HG03469 (cell line): ENCODE measurements around the gene AIFM1.

ENCODE experiments used
- ATAC-seq: cut with Tn5 transposase; IDR thresholded peaks from one replicate; pipeline ENCODE4 v1.9.1; 2021; ENCODE audit warnings: mild to moderate bottlenecking, moderate library complexity, moderate number of reproducible peaks; ENCODE audit not compliant: unreplicated experiment

The AIFM1 gene

GRCh38 chrX:130097507-130098209 is 68.0 kb downstream of the AIFM1 start:
- ATAC-seq = no peak

- no peak for ATAC-seq
These were observed 70.2 kb downstream of the AIFM1 start for GRCh38 chrX:130095249-130096030.

DNA sequence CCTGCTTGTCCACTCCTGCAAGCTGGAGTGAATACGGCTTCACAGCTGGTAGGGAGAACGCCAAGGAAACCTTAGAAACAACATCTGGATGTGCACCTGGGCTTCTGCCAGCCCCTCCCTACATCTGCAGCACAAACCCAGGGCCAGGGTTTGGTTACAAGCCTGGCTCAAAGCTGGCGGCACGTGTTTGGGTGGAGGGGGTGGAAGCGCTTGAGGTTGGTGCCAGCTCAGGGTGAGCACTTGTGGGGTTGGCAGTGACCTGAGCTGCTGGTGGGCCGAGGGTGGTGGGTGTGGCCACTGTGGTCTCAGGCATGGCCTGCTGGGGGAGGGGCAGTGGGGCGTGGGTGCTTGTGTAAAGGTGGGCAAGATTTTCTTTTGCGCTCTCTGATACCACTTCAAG is 70.9 kb downstream of the AIFM1 start:
- no peak for ATAC-seq

- no peak for ATAC-seq
These were observed 72.4 kb downstream of the AIFM1 start for GRCh38 chrX:130093271-130093670.

- ATAC-seq = peak; percentile 96
These were observed 73.6 kb downstream of the AIFM1 start for GRCh38 chrX:130091980-130092522.

DNA sequence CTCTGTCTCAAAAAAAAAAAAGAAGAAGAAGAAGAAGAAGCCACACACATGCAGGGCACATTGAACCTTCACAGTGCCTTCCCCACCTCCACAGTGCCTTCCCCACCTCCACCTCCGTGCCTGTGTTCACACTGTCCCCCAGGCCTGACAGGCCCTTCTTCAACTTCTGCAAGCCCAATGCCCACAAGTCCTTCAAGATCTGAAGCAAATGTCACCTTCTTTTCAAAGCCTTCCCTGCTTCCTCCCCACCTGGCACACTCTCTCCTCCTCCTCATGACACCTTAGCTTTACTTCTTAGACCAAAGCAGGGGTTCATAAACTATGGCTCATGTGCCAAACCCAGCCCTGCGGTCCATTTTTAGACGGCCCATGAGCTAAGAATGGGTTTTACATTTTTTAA is 75.3 kb downstream of the AIFM1 start:
- no peak for ATAC-seq

DNA sequence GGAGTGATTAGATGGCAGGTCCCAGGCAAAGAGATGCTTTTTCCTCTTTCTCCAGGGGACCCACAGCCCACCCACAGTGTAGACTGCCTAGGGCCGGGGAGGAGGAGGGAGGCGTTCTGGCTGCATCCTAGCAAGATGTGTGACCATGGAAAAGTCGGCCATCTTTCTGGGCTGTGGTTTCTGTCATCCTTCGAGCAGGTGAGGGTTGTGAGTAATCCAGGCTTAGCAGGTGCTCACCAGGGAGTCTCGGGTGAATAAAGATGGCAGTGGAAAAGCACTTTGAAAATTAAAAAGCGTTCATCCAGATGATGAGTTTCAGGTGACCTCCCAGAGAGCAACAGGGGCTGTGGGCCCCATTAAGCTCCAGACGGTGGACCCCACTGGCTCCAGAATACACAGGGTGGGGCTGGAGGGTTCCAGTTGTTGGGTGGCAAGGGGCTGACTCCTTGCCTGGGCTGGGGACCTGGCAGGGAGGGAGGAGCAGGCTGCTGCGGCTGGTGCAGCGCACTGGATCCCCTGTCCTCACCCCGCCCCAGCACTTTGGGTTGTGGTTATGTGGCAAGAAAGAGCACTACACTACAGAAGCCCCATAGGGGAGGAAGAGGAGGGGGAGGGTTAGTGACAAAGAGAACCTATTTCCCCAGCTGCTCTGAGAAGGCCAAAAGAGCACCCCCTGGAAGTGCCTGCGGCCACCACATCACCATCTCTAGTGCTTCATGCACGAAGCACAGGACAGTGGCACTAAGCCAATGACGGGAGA is 79.0 kb downstream of the AIFM1 start:
- peak; percentile 23 for ATAC-seq

DNA sequence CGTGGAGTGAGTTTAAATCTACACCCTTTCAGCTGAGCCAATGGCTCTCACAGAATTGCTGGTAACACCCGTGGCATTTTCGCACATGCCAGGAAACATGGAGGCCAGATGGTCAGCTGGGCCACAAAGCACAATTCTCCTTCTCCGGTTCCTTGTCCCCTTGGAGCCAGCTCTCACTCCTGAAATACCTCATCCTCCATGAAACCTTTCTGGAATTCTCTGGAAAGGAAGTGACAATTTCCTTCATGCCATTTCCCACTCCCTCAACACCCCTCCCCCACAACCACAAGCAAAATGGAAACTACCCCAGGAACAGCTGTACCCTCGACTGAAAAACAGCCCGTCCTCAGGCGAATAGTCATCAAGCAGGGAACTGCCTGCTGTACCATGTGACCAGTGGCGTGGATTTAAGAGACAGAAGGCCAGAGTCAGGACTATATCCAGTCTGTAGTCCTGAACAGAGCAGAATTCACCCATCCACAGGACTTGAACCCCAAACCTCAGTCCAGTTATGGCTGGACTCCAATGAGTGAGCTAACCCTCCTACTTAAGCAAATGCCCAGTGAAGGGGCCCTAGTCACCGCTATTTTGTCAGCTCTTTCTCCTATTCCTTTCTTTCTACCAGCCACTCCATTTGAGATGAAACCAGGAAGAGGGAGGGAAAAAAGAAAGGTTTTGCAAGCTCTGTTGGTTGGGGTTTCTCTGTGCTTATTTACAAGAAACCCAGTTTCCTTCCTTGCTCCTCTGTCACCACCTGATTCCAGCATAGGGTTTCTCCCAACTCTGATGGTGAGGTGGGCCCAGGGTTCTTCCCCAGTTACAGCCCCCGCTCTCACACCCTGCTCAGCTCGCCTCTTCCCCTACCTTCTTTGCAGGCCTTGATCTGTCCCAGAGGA is 79.8 kb downstream of the AIFM1 start:
- no peak for ATAC-seq

GRCh38 chrX:130084631-130085237 is 80.9 kb downstream of the AIFM1 start:
- ATAC-seq = no peak

GRCh38 chrX:130083656-130084382 is 81.8 kb downstream of the AIFM1 start:
- ATAC-seq = peak; percentile 28

DNA sequence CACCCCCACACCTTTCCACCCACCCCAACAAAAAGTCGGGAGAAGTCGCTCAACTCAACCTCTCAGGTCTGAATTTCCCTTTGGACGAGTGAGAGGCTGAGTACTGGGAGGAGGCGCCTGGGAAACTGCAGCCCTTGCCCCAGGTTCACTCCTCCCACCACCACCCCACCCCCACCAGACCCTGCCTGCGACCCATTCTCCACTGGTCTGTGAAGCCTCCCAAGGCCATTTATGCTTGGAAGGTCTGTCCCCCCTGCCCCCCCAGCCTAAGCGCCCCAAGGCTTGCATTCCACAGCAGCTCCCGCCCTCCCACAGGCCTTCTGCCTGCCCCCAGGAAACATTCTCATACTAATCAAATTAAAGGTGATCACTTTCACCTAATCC is 82.5 kb downstream of the AIFM1 start:
- ATAC-seq = no peak

- ATAC-seq = peak; percentile 30
These were observed 83.2 kb downstream of the AIFM1 start for GRCh38 chrX:130082244-130083106.

DNA sequence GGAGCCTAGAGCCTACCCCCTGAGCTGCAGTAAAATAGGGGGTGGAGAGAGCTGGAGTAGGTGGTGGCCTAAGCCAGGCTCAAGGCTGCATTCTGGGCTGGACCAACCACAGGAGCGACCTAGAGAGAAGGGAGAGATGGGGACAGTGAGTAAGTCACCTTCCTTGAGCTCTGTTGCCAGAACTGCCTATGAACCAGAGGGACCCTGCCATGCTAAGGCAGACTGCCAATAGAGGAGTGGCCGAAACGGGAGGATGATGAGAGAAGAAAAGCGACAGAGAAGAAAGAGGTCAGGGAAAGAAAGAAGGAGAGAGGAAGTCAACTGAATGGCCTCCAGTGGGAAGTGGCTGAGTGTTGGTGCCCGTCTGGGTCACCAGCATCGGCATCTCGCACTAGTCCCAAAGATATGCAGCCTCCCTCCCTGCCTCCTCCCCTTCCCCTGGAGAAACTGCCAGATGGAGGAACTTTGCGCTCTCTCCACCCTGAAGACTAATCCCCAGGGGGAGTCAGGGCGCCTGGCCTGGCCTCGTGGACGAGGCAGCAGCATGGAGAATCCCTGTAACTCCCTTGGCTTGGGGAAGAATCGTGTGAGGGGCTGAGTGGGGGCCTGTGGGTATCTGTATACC is 84.1 kb downstream of the AIFM1 start:
- no peak for ATAC-seq

DNA sequence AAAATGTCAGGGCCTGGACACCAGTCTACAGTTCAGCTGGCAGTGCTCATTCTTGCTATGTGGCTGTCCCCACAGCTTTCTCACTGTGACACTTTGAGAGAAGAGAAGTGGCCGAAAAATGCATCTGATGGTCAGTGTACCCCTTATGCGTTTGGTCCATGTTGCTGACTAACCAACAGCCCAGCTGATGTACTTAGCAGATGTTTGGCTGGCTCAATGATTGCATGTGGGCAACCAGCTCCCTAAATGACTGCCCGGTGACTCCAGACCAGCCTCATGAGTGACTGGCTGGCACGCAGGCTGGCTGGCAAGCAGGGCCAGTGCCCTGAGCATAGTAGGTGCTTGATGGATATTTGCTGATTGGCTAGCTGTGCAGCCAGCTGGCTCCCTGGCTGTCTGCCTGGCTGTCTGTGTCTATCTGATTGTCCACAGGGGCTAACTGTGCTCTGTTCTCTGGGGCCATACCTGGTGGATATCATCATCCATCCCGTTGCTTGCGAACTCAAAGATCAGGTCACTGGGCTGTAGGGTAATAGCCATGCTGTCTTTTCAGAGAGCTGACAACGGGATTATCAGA is 84.8 kb downstream of the AIFM1 start:
- no peak for ATAC-seq

GRCh38 chrX:130079824-130080406 is 85.7 kb downstream of the AIFM1 start:
- ATAC-seq = no peak
